GM12878 (cell line): ENCODE measurements around the gene PTAFR. TPM values are rescaled to one million over a fixed set of nuclear protein-coding genes. Genes with fewer than 3 reads are reported as not detected.
A peak's percentile ranks its signal among the peaks of the same experiment; 100 is the strongest.

Source experiments
- ATAC-seq: fragments of 200-7000 bp; cut with Tn5 transposase; 3 replicates; pipeline ENCODE4 v1.9.1; 2020; ENCODE audit warnings: mild to moderate bottlenecking, moderate library complexity
- BruUV-seq: library from RNA; stranded (reverse); fragments of 400-500 nt; replicated peaks from 2 replicates; lab custom pipeline; 2021; lab: Mats Ljungman, UMichigan
- CTCF ChIA-PET: fragments of 300-600 bp; sonication (Branson Sonifier 250); formaldehyde crosslinking; extraction: SDS; loops from one replicate; lab custom pipeline; 2021; ENCODE audit warnings: inconsistent platforms; lab: Yijun Ruan, JAX
- POLR2A ChIA-PET: fragments of 350-600 bp; formaldehyde crosslinking; extraction: SDS; loops from one replicate; lab custom pipeline; 2021; ENCODE audit warnings: inconsistent platforms; lab: Charles Lee
- RAD21 ChIA-PET: fragments of 300-600 bp; sonication (Branson Sonifier 250); formaldehyde crosslinking; loops from one replicate; lab custom pipeline; 2023; ENCODE audit warnings: antibody characterized with exemption; ENCODE audit not compliant: unreplicated experiment; lab: Charles Lee
- SMC1A ChIA-PET: fragments of 300-600 bp; sonication (Branson Sonifier 250); formaldehyde crosslinking; loops from one replicate; lab custom pipeline; 2023; ENCODE audit not compliant: unreplicated experiment, uncharacterized antibody; lab: Charles Lee
- DNase-seq: peaks from one replicate; pipeline ENCODE4 v3.0.0-alpha.2; 2011; ENCODE audit warnings: low read depth, low spot score
- FAIRE-seq: peaks from 3 replicates; lab custom pipeline; 2011; peaks lifted over from hg19 to GRCh38; lab: Jason Lieb, UNC
- H2AFZ ChIP-seq: 2 replicates; pipeline ENCODE4 v1.6.0; 2011; ENCODE audit warnings: low read depth, low read length, control low read depth; ENCODE audit not compliant: control insufficient read depth
- H3K27ac ChIP-seq: 2 replicates; pipeline ENCODE4 v1.5.1; 2011; ENCODE audit warnings: control low read depth; ENCODE audit not compliant: control insufficient read depth, insufficient read depth
- H3K27me3 ChIP-seq, 2 experiments: replicated peaks in 1 of 2; 2 replicates each; pipeline versions ENCODE4 v1.6.0 to v1.6.1; 2011; ENCODE audit warnings: low read length in 1 of 2; ENCODE audit not compliant: control insufficient read depth in 2 of 2, insufficient read depth in 2 of 2
- H3K36me3 ChIP-seq, 2 experiments: 2 replicates each; pipeline ENCODE4 v1.5.1; 2011; ENCODE audit warnings: low read length in 1 of 2; ENCODE audit not compliant: control insufficient read depth in 2 of 2, insufficient read depth in 2 of 2
- H3K4me1 ChIP-seq: 2 replicates; pipeline ENCODE4 v1.6.1; 2011; ENCODE audit warnings: mild to moderate bottlenecking, low read length, moderate library complexity, mixed read lengths; ENCODE audit not compliant: control insufficient read depth, insufficient read depth
- H3K4me2 ChIP-seq: 2 replicates; pipeline ENCODE4 v1.6.0; 2011; ENCODE audit warnings: control low read depth; ENCODE audit not compliant: control insufficient read depth, insufficient read depth
- H3K4me3 ChIP-seq: fragments of 200-600 bp; sonication (generic); 2 replicates; pipeline ENCODE4 v1.5.1; 2016
- H3K79me2 ChIP-seq: 2 replicates; pipeline ENCODE4 v1.6.0; 2011; ENCODE audit warnings: low read length; ENCODE audit not compliant: control insufficient read depth, insufficient read depth
- H3K9ac ChIP-seq: 2 replicates; pipeline ENCODE4 v1.8.0; 2011; ENCODE audit warnings: low read length, control low read depth, mixed read lengths; ENCODE audit not compliant: control insufficient read depth, insufficient read depth
- H3K9me3 ChIP-seq: replicated peaks from 3 replicates; pipeline ENCODE4 v1.5.1; 2011; ENCODE audit warnings: mild to moderate bottlenecking, low read length; ENCODE audit not compliant: control insufficient read depth, insufficient read depth
- H4K20me1 ChIP-seq: 2 replicates; pipeline ENCODE4 v1.6.0; 2011; ENCODE audit not compliant: control insufficient read depth, insufficient read depth
- MXI1 ChIP-seq: fragments of 150-350 bp; IDR thresholded peaks from 2 replicates; pipeline ENCODE4 v1.6.1; 2011; ENCODE audit warnings: low read depth, mild to moderate bottlenecking, inconsistent platforms, low read length, improper control_type of control experiment
- PKNOX1 ChIP-seq: fragments of 450-650 bp; IDR thresholded peaks from 2 replicates; pipeline ENCODE4 v1.6.1; 2016; ENCODE audit warnings: mild to moderate bottlenecking
- WGBS: methylation state at CpG from one replicate; pipeline ENCODE4 v1.1.6; 2016; ENCODE audit warnings: low lambda C conversion rate; ENCODE audit not compliant: insufficient replicate concordance, insufficient coverage; ENCODE audit errors: missing lambda C conversion rate; 5-methylcytosine and 5-hydroxymethylcytosine counted together
- in situ Hi-C: fragments of 300-500 bp; cut with MboI; formaldehyde crosslinking; loops from 9 replicates; pipeline ENCODE4 v1.14.3; 2018; ENCODE audit warnings: mixed read lengths
- intact Hi-C: fragments of 100-400 bp; cut with micrococcal nuclease; formaldehyde crosslinking; loops from one replicate; pipeline ENCODE4 v1.14.2; 2022; ENCODE audit not compliant: unreplicated experiment
- polyA plus RNA-seq, 11 experiments: library from polyadenylated mRNA; depleted of rRNA in 4 of 11; unstranded in 6 of 11; stranded (reverse) in 5 of 11; fragments of >200 nt; fragmentation: Nextera tagmentation in 4 of 11; fragmentation: Illumina TruSeq in 1 of 11; extraction: Ambion mirVana in 4 of 11; extraction: Trizol in 1 of 11; gene quantifications; 1 replicate in 1 of 11; 2 replicates in 10 of 11; pipeline versions ENCODE4 v1.2.1 to v1.2.3, GENCODE V29; 2011 to 2016; ENCODE audit warnings: inconsistent platforms in 2 of 11, missing spikeins in 2 of 11, low read depth in 1 of 11
- total RNA-seq, 4 experiments: library from RNA; depleted of rRNA in 3 of 4; stranded (reverse); fragments of >200 nt in 3 of 4; fragmentation: Illumina TruSeq in 1 of 4; extraction: Trizol in 1 of 4; gene quantifications; 2 replicates each; pipeline versions ENCODE4 v1.2.1 to v1.2.3, GENCODE V29; 2013 to 2021

PTAFR gene
- total and polyA plus RNA-seq, 10 of the 15 experiments (the other 5 are each of a cell fraction or from before 2014, with no cell fraction given), result 17.5 to 251 (median 27.7) TPM

GRCh38 chr1:28171246-28171645 is 5.2 kb downstream of the PTAFR start:
- Histone ChIP-seq H3K9ac (no peak overlapping the region), H3K4me2 (peak overlapping the region; percentile 53), H4K20me1 (no peaks in the 10 kb centered on the region), H3K4me1 (peaks cover 67% of the 10 kb centered on the region), H3K36me3 (peaks cover 0 to 3% of the 10 kb centered on the region in 2 experiments; a peak in 1 of 4 replicates), H3K27me3 (no peaks in the 10 kb centered on the region), H2AFZ (no peak overlapping the region), H3K27ac (peak overlapping the region; percentile 69), H3K79me2 (peaks cover 11% of the 10 kb centered on the region), H3K9me3 (no peaks in the 10 kb centered on the region; the same call in 2 of the 3 replicates), H3K4me3 (no peak overlapping the region)
- CTCF ChIA-PET, result interaction anchor here (2.0 to 3.3 kb wide), 2 partner anchors 38 to 81 kb away, joined by 14 to 29 read pairs; no protein-coding TSS in a partner anchor
- DNase-seq (no peak), FAIRE-seq (no peak), ATAC-seq (peak; percentile 11)
- in situ Hi-C loops, result no loop called here
- intact Hi-C loops, result loop anchor here (10.0 kb wide), 1 partner anchor 306 kb away; no protein-coding TSS in a partner anchor
- POLR2A ChIA-PET, result interaction anchor here (0.7 to 7.3 kb wide), 3 partner anchors 27 to 104 kb away, joined by 3 to 64 read pairs (median 3); no protein-coding TSS in a partner anchor
- RAD21 ChIA-PET, result interaction anchor here (0.7 to 9.6 kb wide), 8 partner anchors 11 to 690 kb away, joined by 3 to 139 read pairs (median 12); partner anchors contain the start of gene EYA3
- SMC1A ChIA-PET, result interaction anchor here (1.0 to 7.6 kb wide), 7 partner anchors 23 to 100 kb away, joined by 4 to 74 read pairs (median 15); partner anchors contain the start of gene EYA3
- BruUV-seq, result no TSS peak
- TF ChIP-seq PKNOX1, result peak; percentile 20; the same call in 1 of the 2 replicates
- TF ChIP-seq MXI1, result no peak
- WGBS, result 28% methylated on average over 7 of the region's 7 CpGs
